Calu3 (cell line): ENCODE data around the gene DLX2. TPM values are rescaled to one million over a fixed set of nuclear protein-coding genes. Genes with fewer than 3 reads are reported as not detected.

Experiments
- BruUV-seq: library from RNA; stranded (reverse); fragments of 400-500 nt; replicated peaks from 2 replicates; lab custom pipeline; 2021; lab: Mats Ljungman, UMichigan
- CTCF ChIA-PET: fragments of 300-600 bp; sonication (Branson Sonifier 250); formaldehyde crosslinking; loops from one replicate; lab custom pipeline; 2022; ENCODE audit warnings: antibody characterized with exemption; lab: Charles Lee
- DNase-seq: peaks from one replicate; pipeline ENCODE4 v3.0.0; 2022
- H3K27ac Mint-ChIP-seq: one replicate; pipeline ENCODE4 v1.8.0; 2022; ENCODE audit warnings: mixed read lengths; ENCODE audit not compliant: unreplicated experiment
- H3K27me3 Mint-ChIP-seq: one replicate; pipeline ENCODE4 v1.8.0; 2022; ENCODE audit warnings: mixed read lengths; ENCODE audit not compliant: unreplicated experiment
- H3K36me3 Mint-ChIP-seq: one replicate; pipeline ENCODE4 v1.8.0; 2022; ENCODE audit warnings: mild to moderate bottlenecking, moderate library complexity, mixed read lengths; ENCODE audit not compliant: insufficient read depth, unreplicated experiment
- H3K4me1 Mint-ChIP-seq: one replicate; pipeline ENCODE4 v1.8.0; 2022; ENCODE audit warnings: mild to moderate bottlenecking, low read depth, mixed read lengths; ENCODE audit not compliant: unreplicated experiment
- H3K4me3 Mint-ChIP-seq: one replicate; pipeline ENCODE4 v1.8.0; 2022; ENCODE audit warnings: mild to moderate bottlenecking, low read depth, moderate library complexity, mixed read lengths; ENCODE audit not compliant: unreplicated experiment
- H3K9me3 Mint-ChIP-seq: one replicate; pipeline ENCODE4 v1.8.0; 2022; ENCODE audit warnings: low read depth, mixed read lengths; ENCODE audit not compliant: unreplicated experiment
- CTCF ChIP-seq: fragments of 200-600 bp; IDR thresholded peaks from one replicate; pipeline ENCODE4 v1.8.0; 2022; ENCODE audit warnings: antibody characterized with exemption; ENCODE audit not compliant: unreplicated experiment
- intact Hi-C: fragments of 100-400 bp; cut with micrococcal nuclease; formaldehyde crosslinking; loops from one replicate; pipeline ENCODE4 v1.10.0; 2022; ENCODE audit not compliant: unreplicated experiment
- total RNA-seq: library from RNA; stranded (reverse); gene quantifications from 2 replicates; pipeline ENCODE4 v1.2.3, GENCODE V29; 2022

Gene DLX2
- total RNA-seq, 1 experiment from 2014 or later, result not detected

GRCh38 chr2:172084645-172085459 is 17.8 kb downstream of the DLX2 start:
- no peaks in the 10 kb centered on the region for H3K9me3 Mint-ChIP-seq
- intact Hi-C loops, result no loop called here
- peaks cover 82% of the 10 kb centered on the region for H3K27me3 Mint-ChIP-seq
- CTCF ChIA-PET, result interaction anchor here (0.6 to 2.0 kb wide), 4 partner anchors 11 to 141 kb away, joined by 5 to 8 read pairs (median 5); no protein-coding TSS in a partner anchor
- peaks cover 23% of the 10 kb centered on the region for H3K36me3 Mint-ChIP-seq
- peak; percentile 85 for DNase-seq
- peak overlapping the region; percentile 14 for H3K27ac Mint-ChIP-seq
- TF ChIP-seq CTCF, result no peak
- no TSS peak for BruUV-seq
- peak overlapping the region; percentile 88 for H3K4me3 Mint-ChIP-seq
- H3K4me1 Mint-ChIP-seq, result peaks cover 40% of the 10 kb centered on the region

DNA sequence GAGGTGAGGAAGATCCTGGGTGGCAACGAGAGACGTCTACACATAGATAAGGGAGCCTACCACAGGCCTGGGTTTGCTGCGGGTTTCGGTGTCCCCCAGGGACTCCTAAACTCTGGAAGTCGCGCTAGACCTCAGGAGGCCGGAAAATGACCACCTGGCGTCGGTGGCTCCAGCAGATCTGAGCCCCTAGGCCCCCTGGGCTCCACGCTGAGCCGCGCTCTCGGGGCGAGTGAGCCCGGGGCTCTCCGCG is 18.4 kb downstream of the DLX2 start:
- intact Hi-C loops, result no loop called here

DNA sequence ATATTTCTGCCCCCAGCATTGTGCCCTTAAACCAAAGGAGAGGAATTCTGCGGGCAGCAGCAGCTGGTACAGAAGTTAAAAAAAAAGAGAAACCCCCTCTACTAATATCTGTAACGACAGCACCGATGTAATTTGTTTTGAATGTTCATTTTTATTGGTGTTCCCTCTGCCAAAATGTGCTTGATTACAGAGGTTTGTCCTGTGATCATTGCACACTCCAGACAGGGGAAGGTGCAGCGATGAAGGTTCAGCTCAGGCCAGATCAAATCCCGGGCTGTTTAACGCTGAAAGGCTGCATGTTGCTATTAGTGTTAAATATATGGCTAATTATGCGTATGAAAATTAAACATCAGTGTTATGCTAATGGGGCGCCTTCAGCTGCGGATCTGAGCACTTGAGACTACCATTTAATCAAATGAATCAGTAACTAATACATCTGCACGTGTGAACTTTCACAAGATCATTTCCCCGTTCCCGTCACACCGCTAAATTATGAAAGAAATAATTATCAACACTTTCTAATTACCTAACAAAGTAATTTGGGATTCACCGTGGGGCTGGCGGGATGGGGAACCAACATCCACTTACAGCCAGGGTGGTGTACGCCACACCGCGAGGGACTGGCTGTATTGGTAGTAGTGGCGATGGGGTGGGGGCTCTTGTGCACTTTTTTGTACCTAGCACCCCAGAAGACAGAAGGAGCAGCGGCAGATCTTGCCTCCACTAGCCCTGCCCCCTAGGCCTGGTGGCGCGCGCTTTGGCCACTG is 18.9 kb downstream of the DLX2 start:
- H3K4me1 Mint-ChIP-seq, result peaks cover 38% of the 10 kb centered on the region
- no peaks in the 10 kb centered on the region for H3K9me3 Mint-ChIP-seq
- CTCF ChIA-PET, result no interaction called here
- H3K27me3 Mint-ChIP-seq, result peaks cover 72% of the 10 kb centered on the region
- DNase-seq, result no peak
- peaks cover 23% of the 10 kb centered on the region for H3K36me3 Mint-ChIP-seq
- no TSS peak for BruUV-seq
- no peak overlapping the region for H3K27ac Mint-ChIP-seq
- TF ChIP-seq CTCF, result no peak
- peak overlapping the region; percentile 88 for H3K4me3 Mint-ChIP-seq
- intact Hi-C loops, result no loop called here

More for the DNA sequence above, 18.4 kb downstream of the DLX2 start:
- Mint-ChIP-seq H3K36me3 (peaks cover 23% of the 10 kb centered on the region), H3K4me3 (peak overlapping the region; percentile 88), H3K27me3 (peaks cover 77% of the 10 kb centered on the region), H3K4me1 (peaks cover 40% of the 10 kb centered on the region), H3K9me3 (no peaks in the 10 kb centered on the region), H3K27ac (no peak overlapping the region)
- CTCF ChIA-PET, result interaction anchor here (0.6 kb wide), 1 partner anchor 142 kb away, joined by 5 read pairs; no protein-coding TSS in a partner anchor
- no peak for DNase-seq
- no peak for TF ChIP-seq CTCF
- no TSS peak for BruUV-seq

- TF ChIP-seq CTCF, result no peak
- CTCF ChIA-PET, result no interaction called here
- DNase-seq, result no peak
- BruUV-seq, result no TSS peak
- Mint-ChIP-seq H3K9me3 (no peaks in the 10 kb centered on the region), H3K36me3 (peaks cover 23% of the 10 kb centered on the region), H3K4me3 (peak overlapping the region; percentile 60), H3K27me3 (peaks cover 64% of the 10 kb centered on the region), H3K27ac (no peak overlapping the region), H3K4me1 (peaks cover 32% of the 10 kb centered on the region)
- intact Hi-C loops, result no loop called here
These were observed 19.6 kb downstream of the DLX2 start for GRCh38 chr2:172082944-172083627.
